ENCODE results near the gene OR2F1.

OR2F1 gene

DNA sequence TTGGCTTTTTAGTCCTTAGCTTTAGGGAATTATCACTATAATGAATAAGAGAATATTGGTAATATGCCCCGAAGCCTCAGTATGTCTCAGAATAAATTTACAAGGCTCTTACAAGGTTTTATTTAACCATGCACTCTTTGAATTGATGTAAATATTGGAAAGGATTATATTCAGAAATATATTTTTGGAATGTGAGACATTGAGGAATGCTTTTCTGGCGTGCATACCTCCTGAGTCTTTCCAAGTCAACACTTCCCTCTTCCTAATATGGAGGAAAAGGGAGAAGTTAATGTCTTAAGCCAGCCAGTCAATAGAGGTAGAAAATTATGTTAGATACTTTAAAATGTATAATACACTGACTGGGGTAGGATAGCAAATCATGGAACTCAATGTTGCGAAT is 1.2 kb upstream of the OR2F1 start:
- DNase-seq (ENCODE audit: low read depth in 1 of 2, low spot score in 1 of 2) = no peak

DNA sequence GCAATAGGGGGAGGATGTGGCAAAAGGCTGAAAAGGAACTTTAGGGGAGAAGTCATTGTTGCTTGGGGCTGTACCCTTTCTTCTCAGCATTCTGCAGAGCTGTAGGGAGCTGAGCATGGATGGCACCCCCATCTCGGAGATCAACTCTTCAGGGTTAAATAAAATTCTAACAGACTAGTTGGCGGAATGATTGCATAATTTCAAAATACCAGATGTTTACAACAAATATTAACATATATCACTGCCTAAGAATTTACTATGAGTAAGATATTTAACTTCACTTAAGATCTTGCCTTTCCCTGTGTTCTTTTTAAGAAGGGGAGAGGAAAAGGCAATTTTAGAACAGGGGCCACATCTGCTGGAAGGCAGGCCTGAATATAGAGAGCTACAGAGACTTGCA is 509 bp upstream of the OR2F1 start:
- DNase-seq (ENCODE audit: low read depth in 1 of 2, low spot score in 1 of 2) = no peak

DNA sequence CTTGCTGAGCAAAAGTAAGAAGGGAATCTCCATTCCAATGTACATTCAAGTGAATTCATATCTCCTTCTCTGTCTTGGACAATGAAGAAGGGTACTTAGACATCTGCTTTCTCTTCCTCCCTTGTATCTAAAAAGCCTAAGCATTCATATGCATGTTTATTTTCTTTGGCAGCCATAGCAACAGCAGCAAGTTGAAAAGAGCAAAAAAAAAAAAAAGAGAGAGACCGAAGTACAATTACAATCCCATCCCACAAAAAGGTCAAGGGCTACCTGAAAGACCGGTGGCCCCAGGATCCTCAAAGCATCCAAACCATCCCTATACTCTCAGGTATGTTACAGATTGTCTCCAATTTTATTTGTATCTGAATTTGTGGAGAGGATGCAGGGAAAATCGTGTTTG is 4.1 kb downstream of the OR2F1 start:
- no peak for DNase-seq (ENCODE audit: low read depth in 1 of 2, low spot score in 1 of 2)

DNA sequence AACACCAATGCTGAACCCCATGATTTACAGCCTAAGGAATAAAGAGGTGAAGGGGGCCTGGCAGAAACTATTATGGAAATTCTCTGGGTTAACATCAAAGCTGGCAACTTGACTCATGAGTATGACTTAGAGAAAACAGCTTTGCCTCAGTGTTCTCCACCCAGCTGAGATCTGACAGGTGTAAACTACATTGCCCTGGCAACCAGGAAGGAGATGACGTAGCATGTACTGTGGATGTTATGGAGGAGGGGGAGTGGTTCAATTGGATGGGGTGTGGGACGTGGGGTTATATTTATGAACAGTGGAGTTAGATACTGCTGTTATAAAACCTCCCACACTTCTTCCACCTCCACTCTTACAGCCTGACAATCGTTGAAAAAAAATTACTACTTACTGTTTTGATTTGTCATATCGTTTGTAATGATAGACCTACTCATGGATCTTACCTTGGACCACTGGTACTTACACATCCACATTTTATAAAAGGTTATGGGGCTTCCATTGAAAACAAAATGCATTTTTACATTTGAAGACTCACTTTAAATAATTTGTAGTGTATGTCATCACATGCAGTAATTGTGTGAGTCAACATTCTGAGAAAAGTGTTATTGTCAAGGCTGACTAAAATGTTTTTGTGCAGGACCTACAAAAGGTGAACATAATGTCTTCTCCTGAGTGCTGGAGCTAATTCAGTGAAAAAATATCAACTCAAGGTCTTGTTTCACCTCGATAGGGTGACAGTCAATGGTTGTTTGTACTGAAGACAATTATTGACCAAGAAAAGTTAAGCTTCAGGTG is 6.4 kb downstream of the OR2F1 start:
- DNase-seq (ENCODE audit: low read depth in 1 of 2, low spot score in 1 of 2) = no peak

DNA sequence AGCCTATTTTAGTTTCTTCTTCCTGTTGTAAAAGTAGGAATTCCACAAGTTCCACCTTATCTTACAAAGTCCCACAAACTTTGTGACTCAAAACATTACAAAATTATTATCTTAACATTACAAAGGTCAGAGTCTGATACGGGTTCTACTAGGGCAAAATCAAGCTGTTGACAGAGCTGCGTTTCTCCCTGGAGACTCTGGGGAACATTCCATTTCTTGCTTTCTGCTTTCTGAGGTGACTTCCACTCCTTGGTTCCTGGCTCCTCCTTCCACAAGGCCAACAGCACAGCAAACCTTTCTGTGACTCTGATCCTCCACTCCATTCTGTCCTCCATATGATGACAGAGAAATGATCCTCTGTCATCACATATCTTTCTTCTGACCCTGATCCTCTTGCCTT is 10.6 kb downstream of the OR2F1 start:
- DNase-seq (ENCODE audit: low read depth in 1 of 2, low spot score in 1 of 2) = no peak

DNA sequence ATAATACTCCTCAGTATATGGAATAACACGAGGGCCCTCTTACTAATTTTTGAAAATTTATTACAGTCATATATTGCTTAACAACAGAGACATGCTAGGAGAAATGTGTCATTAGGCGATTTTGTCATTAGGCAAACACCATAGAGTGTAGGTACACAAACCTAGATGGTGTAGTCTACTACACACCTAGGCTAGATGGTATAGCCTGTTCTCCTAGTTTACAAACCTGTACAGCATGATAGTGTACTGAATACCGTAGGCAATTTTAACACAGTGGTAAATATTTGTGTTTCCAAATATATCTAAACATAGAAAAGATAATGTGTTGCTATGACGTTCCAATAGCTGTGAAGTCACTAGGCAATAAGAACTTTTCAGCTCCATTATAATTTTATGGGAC is 12.8 kb downstream of the OR2F1 start:
- no peak for DNase-seq (ENCODE audit: low read depth in 1 of 2, low spot score in 1 of 2)

DNA sequence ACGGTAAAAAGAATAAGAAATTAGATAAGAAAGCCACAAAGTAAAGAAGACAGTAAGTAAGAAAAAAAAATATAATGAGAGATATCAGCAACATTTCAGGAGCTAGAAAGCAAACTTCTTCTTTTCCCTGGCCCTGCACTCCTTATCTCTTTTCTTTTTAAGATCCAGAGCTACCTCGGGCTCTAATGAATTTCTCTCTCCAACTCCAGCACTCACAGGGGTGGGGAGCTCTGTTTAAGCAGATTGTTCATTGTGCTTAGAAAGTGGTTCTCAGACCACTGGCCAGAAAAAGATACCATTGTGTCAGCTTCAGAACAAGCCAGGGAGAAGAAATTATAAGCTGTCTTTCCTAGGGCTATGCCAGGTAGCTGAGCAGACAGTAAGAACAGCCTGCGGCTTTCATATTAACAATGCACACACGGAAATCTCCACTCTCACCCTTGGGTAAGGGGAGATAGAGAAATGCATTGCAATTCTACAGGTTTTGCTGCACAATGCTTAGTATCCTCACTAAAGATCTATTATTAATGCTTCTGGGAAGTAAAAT is 19.3 kb downstream of the OR2F1 start:
- no peak for DNase-seq (ENCODE audit: low read depth in 1 of 2, low spot score in 1 of 2)

DNA sequence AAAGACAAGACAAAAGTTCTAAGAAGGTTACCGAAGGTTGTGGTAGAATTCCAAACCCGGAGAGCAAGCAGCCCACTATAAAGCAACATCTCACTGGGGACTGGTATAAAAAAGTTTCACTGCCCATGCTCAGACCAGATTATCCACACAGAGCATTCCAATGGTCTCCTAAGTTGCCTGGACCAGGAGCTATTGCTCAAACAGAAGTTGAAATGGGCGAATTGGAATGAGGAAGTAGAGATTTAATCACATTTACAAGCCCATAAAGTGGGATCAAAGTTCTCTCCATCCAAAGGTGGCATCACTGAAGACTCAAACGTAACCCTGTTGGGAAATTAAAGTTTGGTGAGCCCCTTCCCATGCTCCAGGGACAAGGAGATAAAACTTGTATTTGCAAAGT is 19.8 kb downstream of the OR2F1 start:
- no peak for DNase-seq (ENCODE audit: low read depth in 1 of 2, low spot score in 1 of 2)

DNA sequence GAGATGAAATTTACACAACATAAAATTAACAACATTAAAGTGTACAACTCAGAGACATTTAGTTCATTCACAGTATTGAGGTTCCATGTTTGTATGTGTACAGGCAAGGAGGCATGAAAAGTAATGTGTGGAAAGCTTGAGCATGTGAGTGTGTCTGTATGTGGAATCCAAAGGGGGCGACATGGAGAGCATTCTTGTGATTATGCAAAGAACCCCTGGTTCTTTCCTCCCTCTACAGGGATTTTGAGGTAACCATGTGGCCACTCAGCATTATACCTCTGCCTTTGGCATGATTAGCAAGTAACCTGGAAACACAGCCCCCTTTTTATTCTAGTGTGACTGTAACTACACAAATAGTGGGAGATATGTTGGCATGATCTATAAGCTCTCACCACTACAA is 21.0 kb downstream of the OR2F1 start:
- DNase-seq (ENCODE audit: low read depth in 1 of 2, low spot score in 1 of 2) = no peak

DNA sequence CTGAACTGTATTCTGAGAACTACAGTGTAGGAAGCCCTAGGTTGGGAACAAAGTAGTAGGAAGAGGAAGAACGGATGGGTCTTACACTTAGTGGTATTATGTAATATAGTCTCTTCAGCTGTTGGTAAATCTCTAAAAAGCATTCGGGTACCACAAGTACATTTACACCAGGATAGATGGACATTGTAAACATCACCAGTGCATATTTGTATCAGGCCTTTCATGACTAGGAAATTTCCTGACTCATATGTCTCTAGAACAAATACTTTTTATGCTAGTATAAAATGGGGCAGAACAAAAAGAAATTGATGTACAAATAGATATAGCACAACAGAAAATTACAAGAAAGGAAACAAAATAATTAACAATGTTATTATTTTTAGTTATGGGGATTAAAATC is 23.9 kb downstream of the OR2F1 start:
- DNase-seq (ENCODE audit: low read depth in 1 of 2, low spot score in 1 of 2) = no peak

DNA sequence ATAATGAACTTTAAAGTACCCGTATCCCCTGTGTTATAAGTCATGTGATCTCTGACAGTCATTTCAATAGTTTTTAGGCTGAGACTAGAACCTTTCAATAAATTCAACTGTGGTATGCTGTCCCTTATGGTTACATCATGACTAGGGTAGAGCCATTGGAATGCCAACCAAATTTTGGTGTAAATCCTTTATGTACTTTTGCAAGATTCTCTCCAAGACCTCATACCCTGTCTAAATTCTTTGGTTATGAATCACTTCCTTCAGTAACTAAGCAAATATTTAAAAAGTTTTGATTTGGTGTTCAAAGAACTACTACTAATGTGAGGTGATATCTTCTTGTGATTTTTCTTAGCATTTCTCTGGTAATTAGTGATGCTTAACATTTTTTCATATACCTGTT is 24.7 kb downstream of the OR2F1 start:
- DNase-seq (ENCODE audit: low read depth in 1 of 2, low spot score in 1 of 2) = no peak

DNA sequence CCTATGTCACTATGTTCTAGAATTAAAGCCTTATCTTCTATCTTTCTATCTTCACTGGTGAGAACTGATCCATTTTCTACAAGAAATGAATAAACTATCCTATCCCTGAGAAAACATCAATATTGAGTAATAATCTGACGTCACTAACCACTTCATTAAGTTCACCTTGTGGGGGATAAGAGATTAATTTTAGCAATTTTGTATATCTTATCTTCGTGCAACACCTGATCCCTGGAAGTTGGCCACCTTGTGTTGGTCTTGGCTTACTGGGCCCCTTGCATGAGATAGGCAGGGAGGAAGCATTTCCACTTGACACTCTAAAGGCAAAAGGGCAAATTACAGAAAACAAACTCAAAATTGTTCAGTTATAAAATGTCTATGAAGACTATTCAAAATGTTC is 25.4 kb downstream of the OR2F1 start:
- no peak for DNase-seq (ENCODE audit: low read depth in 1 of 2, low spot score in 1 of 2)

DNA sequence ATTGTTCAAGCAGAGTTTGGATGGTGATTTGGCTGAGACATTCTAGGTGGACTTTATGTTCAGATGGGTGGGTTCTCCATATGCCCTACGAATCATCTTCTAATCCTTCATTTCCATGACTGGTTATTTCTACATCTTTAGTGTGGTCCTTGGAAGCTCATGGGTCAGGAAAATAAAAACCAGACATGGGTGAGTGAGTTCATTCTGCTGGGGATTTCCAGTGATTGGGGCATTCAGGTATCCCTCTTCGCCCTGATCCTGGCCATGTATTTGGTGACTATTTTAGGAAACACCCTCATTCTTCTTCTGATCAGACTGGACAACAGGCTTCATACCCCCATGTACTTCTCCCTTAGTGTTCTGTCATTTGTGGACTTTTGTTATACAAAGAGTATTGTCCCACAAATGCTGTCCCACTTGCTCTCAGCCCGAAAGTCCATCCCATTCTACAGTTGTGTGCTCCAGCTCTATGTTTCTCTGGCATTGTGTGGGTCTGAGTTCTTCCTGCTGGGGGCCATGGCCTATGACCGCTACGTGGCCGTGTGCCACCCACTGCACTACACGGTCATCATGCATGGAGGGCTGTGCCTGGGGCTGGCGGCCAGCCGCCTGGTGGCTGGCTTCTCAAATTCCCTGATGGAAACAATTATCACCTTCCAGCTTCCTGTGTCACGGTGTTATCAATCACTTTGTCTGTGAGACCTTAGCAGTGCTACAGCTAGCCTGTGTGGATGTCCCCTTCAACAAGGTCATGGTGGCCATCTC is 26.3 kb downstream of the OR2F1 start:
- no peak for DNase-seq (ENCODE audit: low read depth in 1 of 2, low spot score in 1 of 2)

DNA sequence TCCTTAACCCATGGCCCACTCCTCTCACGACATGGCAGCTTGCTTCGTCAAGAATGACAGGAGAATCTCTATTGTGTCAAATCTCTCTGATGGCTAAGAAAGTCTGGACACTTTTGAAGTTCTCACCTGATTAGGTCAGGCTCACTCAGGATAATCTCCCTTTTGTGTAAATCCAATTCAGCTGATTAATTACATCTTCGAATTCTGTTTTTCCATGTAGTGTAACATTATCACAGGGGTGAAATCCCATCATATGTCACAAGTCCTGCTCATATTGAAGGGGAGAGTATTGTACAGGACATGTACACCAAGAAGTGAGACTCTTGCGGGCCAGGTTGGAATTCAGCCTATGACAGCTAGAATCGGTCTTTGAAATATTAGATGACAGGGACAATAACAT is 29.3 kb downstream of the OR2F1 start:
- DNase-seq (ENCODE audit: low read depth in 1 of 2, low spot score in 1 of 2) = no peak

DNA sequence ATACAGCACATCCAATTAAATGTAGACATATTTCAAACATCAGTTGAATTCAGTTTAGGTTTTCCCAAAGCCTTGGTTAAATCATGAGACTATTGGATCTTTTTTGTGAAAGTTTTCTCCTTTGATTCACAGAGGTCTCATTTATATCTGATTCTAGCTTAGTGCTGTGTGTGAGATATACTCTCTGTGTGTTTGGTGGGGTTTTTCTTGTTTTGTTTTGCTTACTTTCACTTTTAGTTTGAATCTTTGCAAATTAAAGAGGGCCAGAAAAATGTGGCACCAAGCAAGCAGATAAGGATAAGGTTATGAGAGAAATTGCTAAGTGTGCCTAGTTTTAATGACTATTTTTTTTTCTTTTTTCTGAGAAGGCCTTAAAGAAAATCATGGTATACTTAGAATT is 32.9 kb downstream of the OR2F1 start:
- no peak for DNase-seq (ENCODE audit: low read depth in 1 of 2, low spot score in 1 of 2)

DNA sequence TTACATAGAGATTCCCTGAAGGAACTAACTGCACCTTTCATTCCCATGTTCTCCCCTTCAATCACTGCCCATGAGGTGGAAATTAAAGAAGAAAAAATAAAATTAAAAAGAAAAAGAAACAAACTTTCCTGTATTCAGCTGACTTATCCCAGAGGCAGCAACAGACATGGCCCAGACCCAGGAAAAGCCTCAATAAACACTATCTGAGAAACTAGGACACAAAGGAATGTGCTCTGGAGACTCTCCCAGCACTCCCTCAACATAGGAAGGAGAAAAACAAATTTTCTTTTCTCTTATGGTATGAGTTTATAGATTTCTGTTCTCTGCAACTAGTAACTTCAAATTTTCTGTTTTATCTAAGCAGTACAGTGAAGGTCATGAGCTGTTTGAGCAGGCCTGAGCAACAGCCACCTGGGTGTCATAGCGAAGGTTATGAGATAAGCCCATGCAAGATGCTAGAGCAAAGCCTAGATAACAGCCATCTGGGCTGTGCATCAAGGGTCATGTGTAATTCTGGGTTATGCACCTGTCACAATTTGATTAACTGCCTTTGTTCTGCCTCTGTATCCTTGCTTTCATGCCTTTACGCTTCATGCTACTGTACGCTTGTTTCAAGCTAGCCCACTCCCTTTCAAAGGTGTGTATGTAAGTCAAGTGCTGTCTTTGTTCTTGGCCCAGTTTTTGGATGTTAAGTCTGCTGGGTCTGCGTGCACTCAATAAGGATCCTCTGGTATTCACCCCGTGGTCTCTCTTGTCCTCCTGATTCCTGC is 34.5 kb downstream of the OR2F1 start:
- no peak for DNase-seq (ENCODE audit: low read depth in 1 of 2, low spot score in 1 of 2)

DNA sequence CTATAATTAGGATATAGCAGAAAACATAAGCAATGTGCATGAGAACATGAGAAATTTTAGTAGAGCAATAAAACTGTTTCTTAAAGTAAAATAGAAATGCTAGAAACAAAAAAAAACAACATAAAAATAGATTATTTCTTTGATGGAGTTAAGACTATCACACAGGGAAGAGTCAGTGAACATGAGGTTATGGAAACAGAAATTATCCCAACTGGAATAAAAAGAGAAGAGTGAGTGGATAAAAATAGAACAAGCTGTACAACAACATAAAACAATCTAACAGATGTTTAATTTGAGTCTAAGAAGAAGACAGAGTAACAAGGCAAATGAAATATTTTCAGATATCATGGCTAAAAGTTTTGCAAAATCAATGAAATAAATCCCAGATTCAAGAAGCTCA is 38.0 kb downstream of the OR2F1 start:
- no peak for DNase-seq (ENCODE audit: low read depth in 1 of 2, low spot score in 1 of 2)

DNA sequence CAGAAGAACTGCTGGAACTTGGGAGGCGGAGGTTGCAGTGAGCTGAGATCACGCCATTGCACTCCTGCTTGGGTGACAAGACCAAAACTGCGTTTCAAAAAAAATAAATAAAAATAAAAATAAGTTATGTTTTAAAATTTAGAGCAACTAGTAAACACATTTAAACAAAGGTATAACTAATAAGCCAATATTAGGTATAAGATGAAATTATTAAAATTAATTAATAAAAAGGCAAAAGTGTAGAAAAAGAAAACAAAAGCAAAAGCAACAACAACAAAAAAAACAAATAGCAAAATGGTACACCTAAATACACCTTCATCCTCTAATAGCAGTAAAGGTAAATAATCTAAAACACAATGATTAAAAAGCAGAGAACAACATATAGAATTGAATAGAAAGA is 39.3 kb downstream of the OR2F1 start:
- DNase-seq (ENCODE audit: low read depth in 1 of 2, low spot score in 1 of 2) = no peak

DNA sequence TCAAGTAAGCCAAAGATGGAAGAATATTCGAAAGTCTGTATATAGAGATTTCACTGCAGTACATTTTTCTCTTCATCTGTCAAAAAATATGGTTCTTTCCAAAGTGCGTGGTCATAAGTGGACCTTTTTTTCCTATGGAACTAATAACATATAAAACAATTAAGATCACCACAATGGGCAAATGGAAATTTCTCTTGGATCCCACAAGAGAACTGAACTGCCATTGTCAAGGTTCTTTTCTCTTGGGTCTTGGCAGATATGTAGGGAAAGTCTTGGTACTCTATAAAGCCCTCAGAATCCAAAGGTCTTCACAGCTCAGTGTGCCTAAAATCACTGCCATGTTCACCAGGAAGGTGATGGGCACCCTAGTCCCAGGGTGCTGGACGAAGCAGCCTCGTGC is 45.4 kb downstream of the OR2F1 start, which contains the start of gene OR6B1:
OR6B1 (plus strand) TSS at position 301 of the 400 bp plus-strand sequence. CDS start 3,677 bp downstream, outside the sequence.
- DNase-seq (ENCODE audit: low read depth in 1 of 2, low spot score in 1 of 2) = no peak

DNA sequence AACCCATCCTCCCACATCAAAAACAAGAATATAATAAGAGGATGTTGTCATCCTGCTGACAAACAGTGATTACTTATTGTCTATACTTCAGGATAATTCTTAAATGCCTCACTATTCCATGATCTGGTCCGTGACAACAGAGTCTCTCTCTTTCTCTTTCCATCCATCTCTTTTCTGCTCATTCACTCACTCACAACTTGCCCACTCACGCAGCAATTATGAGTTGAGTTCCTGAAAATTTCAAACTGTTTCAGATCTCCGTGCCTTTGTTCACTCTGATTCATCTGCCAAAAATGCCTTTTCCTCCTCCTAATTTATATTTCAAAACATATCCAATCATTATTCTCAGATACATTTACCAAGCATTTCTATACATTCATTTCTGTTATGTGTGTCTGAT is 46.9 kb downstream of the OR2F1 start:
- DNase-seq (ENCODE audit: low read depth in 1 of 2, low spot score in 1 of 2) = no peak

DNA sequence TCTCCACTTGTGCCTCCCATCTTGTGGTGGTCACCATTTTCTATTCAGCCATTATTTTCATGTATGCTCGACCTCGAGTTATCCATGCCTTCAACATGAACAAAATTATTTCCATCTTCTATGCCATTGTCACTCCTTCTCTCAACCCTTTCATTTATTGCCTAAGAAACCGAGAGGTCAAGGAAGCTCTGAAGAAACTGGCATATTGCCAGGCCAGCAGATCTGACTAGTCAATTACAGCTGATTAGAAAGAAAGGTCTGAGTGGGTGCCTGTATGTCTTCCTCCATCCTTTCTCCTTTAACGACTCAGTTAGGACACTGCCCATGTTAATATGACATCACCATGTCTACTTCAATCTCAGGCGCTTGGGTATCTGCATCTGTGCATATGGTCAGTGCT is 50.1 kb downstream of the OR2F1 start:
- DNase-seq (ENCODE audit: low read depth in 1 of 2, low spot score in 1 of 2) = no peak
